Caco-2 (cell line): Measurements from ENCODE around the gene ZNF226. TPM values are rescaled to one million over a fixed set of nuclear protein-coding genes. Genes with fewer than 3 reads are reported as not detected.

Experiments
- BruUV-seq: library from RNA; stranded (reverse); fragments of 400-500 nt; replicated peaks from 2 replicates; lab custom pipeline; 2021; lab: Mats Ljungman, UMichigan
- CTCF ChIA-PET: fragments of 300-600 bp; sonication (Branson Sonifier 250); formaldehyde crosslinking; loops from one replicate; lab custom pipeline; 2022; ENCODE audit warnings: antibody characterized with exemption; lab: Charles Lee
- POLR2A ChIA-PET: fragments of 300-600 bp; sonication (Branson Sonifier 250); formaldehyde crosslinking; loops from one replicate; lab custom pipeline; 2022; ENCODE audit warnings: antibody characterized with exemption; lab: Charles Lee
- DNase-seq, 2 experiments: peaks; one replicate each; pipeline versions ENCODE4 v3.0.0 to v3.0.0-alpha.2; 2020 to 2022
- H3K27me3 ChIP-seq: replicated peaks from 2 replicates; pipeline ENCODE4 v1.6.0; 2011; ENCODE audit warnings: low read length; ENCODE audit not compliant: control insufficient read depth, insufficient read depth
- H3K36me3 ChIP-seq: 2 replicates; pipeline ENCODE4 v1.5.1; 2011; ENCODE audit warnings: low read length; ENCODE audit not compliant: control insufficient read depth, insufficient read depth
- H3K4me1 ChIP-seq: fragments of 250-450 bp; sonication (Bioruptor Pico); 2 replicates; pipeline ENCODE4 v1.5.1; 2020; ENCODE audit warnings: mild to moderate bottlenecking
- H3K4me3 ChIP-seq: 2 replicates; pipeline ENCODE4 v1.5.1; 2011; ENCODE audit warnings: low read depth, mild to moderate bottlenecking, control low read depth, low read length
- H3K9me3 ChIP-seq: fragments of 250-450 bp; sonication (Bioruptor Pico); 2 replicates; pipeline ENCODE4 v1.5.1; 2020; ENCODE audit warnings: mild to moderate bottlenecking, moderate library complexity
- H3K27ac Mint-ChIP-seq: one replicate; pipeline ENCODE4 v1.8.0; 2022; ENCODE audit warnings: mixed read lengths; ENCODE audit not compliant: unreplicated experiment
- H3K27me3 Mint-ChIP-seq: one replicate; pipeline ENCODE4 v1.8.0; 2022; ENCODE audit warnings: mixed read lengths; ENCODE audit not compliant: insufficient read depth, unreplicated experiment
- H3K36me3 Mint-ChIP-seq: one replicate; pipeline ENCODE4 v1.8.0; 2022; ENCODE audit warnings: mild to moderate bottlenecking, mixed read lengths; ENCODE audit not compliant: insufficient read depth, unreplicated experiment
- H3K4me1 Mint-ChIP-seq: one replicate; pipeline ENCODE4 v1.8.0; 2022; ENCODE audit warnings: low read depth, mixed read lengths; ENCODE audit not compliant: unreplicated experiment
- H3K4me3 Mint-ChIP-seq: one replicate; pipeline ENCODE4 v1.8.0; 2022; ENCODE audit warnings: mild to moderate bottlenecking, moderate library complexity, mixed read lengths; ENCODE audit not compliant: unreplicated experiment
- H3K9me3 Mint-ChIP-seq: one replicate; pipeline ENCODE4 v1.8.0; 2022; ENCODE audit warnings: mixed read lengths; ENCODE audit not compliant: unreplicated experiment
- intact Hi-C: fragments of 100-400 bp; cut with micrococcal nuclease; formaldehyde crosslinking; loops from one replicate; pipeline ENCODE4 v1.10.0; 2022; ENCODE audit not compliant: unreplicated experiment
- total RNA-seq: library from RNA; stranded (reverse); gene quantifications from 2 replicates; pipeline ENCODE4 v1.2.3, GENCODE V29; 2022
- TF ChIP-seq, protein P1 (sequence below), 2 experiments: fragments of 200-600 bp in 1 of 2; IDR thresholded peaks; 1 replicate in 1 of 2; 2 replicates in 1 of 2; pipeline versions ENCODE4 v1.5.1 to v1.8.0; 2011 to 2022; ENCODE audit warnings: antibody characterized with exemption in 1 of 2, control low read depth in 1 of 2, inconsistent platforms in 1 of 2, low read depth in 1 of 2, low read length in 1 of 2, mild to moderate bottlenecking in 1 of 2, moderate library complexity in 1 of 2; ENCODE audit not compliant: insufficient read depth in 1 of 2, severe bottlenecking in 1 of 2, unreplicated experiment in 1 of 2

The ZNF226 gene
- total RNA-seq, 1 experiment from 2014 or later = 28.0 TPM

DNA sequence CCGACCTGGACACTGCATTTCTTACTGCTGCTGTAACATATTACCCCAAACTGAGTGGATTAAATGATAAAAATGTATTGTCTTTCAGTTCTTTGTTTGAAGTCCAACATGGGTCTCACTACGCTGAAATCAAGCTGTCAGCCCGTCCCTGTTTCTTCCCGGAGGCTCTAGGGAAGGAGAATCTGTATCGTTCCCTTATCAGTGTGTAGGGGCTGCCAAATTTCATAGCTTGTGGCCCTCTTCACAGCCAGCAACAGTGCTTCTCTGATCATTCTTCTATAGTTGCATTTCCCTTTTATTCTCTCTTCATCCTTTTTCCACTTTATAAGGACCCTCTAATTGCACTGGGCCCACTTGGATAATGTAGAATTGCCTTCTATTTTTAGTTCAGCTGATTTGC lies 13.4 kb upstream of the ZNF226 start:
- no peak overlapping the region for H3K4me3 Mint-ChIP-seq
- no peaks in the 10 kb centered on the region for H3K4me1 Mint-ChIP-seq
- Histone ChIP-seq H3K36me3 (peaks cover 1% of the 10 kb centered on the region; the same call in 1 of the 2 replicates), H3K4me3 (no peak overlapping the region), H3K9me3 (peaks cover 8% of the 10 kb centered on the region; the same call in 1 of the 2 replicates), H3K27me3 (no peaks in the 10 kb centered on the region), H3K4me1 (no peaks in the 10 kb centered on the region)
- CTCF ChIA-PET = no interaction called here
- POLR2A ChIA-PET = no interaction called here
- H3K36me3 Mint-ChIP-seq = peaks cover 32% of the 10 kb centered on the region
- DNase-seq = no peak
- TF ChIP-seq, protein P1, sequence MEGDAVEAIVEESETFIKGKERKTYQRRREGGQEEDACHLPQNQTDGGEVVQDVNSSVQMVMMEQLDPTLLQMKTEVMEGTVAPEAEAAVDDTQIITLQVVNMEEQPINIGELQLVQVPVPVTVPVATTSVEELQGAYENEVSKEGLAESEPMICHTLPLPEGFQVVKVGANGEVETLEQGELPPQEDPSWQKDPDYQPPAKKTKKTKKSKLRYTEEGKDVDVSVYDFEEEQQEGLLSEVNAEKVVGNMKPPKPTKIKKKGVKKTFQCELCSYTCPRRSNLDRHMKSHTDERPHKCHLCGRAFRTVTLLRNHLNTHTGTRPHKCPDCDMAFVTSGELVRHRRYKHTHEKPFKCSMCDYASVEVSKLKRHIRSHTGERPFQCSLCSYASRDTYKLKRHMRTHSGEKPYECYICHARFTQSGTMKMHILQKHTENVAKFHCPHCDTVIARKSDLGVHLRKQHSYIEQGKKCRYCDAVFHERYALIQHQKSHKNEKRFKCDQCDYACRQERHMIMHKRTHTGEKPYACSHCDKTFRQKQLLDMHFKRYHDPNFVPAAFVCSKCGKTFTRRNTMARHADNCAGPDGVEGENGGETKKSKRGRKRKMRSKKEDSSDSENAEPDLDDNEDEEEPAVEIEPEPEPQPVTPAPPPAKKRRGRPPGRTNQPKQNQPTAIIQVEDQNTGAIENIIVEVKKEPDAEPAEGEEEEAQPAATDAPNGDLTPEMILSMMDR (IDR thresholded peaks at IDR 0.05; ENCODE audit: insufficient read depth in 1 of 2, low read depth in 1 of 2, low read length in 1 of 2, severe bottlenecking in 1 of 2, unreplicated experiment in 1 of 2) = no peak
- H3K27me3 Mint-ChIP-seq = no peaks in the 10 kb centered on the region
- H3K9me3 Mint-ChIP-seq = peaks cover 29% of the 10 kb centered on the region
- no TSS peak for BruUV-seq
- intact Hi-C loops = no loop called here
- H3K27ac Mint-ChIP-seq = no peak overlapping the region

- no peaks in the 10 kb centered on the region for H3K27me3 Mint-ChIP-seq
- intact Hi-C loops = no loop called here
- H3K4me1 Mint-ChIP-seq = no peaks in the 10 kb centered on the region
- ChIA-PET CTCF (no interaction called here), POLR2A (no interaction called here)
- H3K4me3 Mint-ChIP-seq = no peak overlapping the region
- no peak for DNase-seq
- peaks cover 34% of the 10 kb centered on the region for H3K36me3 Mint-ChIP-seq
- TF ChIP-seq, protein P1 (IDR thresholded peaks at IDR 0.05; ENCODE audit: insufficient read depth in 1 of 2, low read depth in 1 of 2, low read length in 1 of 2, severe bottlenecking in 1 of 2, unreplicated experiment in 1 of 2) = no peak
- Histone ChIP-seq H3K36me3 (peaks cover 4% of the 10 kb centered on the region; the same call in 1 of the 2 replicates), H3K4me1 (no peaks in the 10 kb centered on the region), H3K4me3 (no peak overlapping the region), H3K9me3 (peaks cover 21% of the 10 kb centered on the region; the same call in 1 of the 2 replicates), H3K27me3 (no peaks in the 10 kb centered on the region)
- BruUV-seq = no TSS peak
- peaks cover 46% of the 10 kb centered on the region for H3K9me3 Mint-ChIP-seq
- H3K27ac Mint-ChIP-seq = no peak overlapping the region
Observed at GRCh38 chr19:44156475-44156874, 8.4 kb upstream of the ZNF226 start.

GRCh38 chr19:44163789-44164188 lies 1.1 kb upstream of the ZNF226 start:
- intact Hi-C loops = loop anchor here (1.0 to 10.0 kb wide), 6 partner anchors 22 to 337 kb away; partner anchors contain the start of genes ZNF155, ZNF180, ZNF223 and ZNF225
- ChIA-PET POLR2A (interaction anchor here (1.9 kb wide), 1 partner anchor 69 kb away, joined by 7 read pairs; the partner anchor contains the start of gene ZNF224), CTCF (interaction anchor here (0.5 to 1.3 kb wide), 2 partner anchors 213 to 1958 kb away, joined by 3 to 4 read pairs; partner anchors contain the start of gene ZNF221)
- Histone ChIP-seq H3K4me3 (no peak overlapping the region), H3K36me3 (peaks cover 6% of the 10 kb centered on the region; the same call in 1 of the 2 replicates), H3K9me3 (0 out of 2 replicates have a peak, but pooled peaks cover under 1% of the 10 kb centered on the region), H3K4me1 (0 out of 2 replicates have a peak, but pooled peaks cover 10% of the 10 kb centered on the region), H3K27me3 (no peaks in the 10 kb centered on the region)
- BruUV-seq = no TSS peak
- DNase-seq = no peak
- H3K27ac Mint-ChIP-seq = no peak overlapping the region
- no peaks in the 10 kb centered on the region for H3K27me3 Mint-ChIP-seq
- H3K36me3 Mint-ChIP-seq = peaks cover 36% of the 10 kb centered on the region
- TF ChIP-seq, protein P1 (IDR thresholded peaks at IDR 0.05; ENCODE audit: insufficient read depth in 1 of 2, low read depth in 1 of 2, low read length in 1 of 2, severe bottlenecking in 1 of 2, unreplicated experiment in 1 of 2) = no peak
- no peaks in the 10 kb centered on the region for H3K4me1 Mint-ChIP-seq
- H3K4me3 Mint-ChIP-seq = no peak overlapping the region
- H3K9me3 Mint-ChIP-seq = no peaks in the 10 kb centered on the region
